ENCODE results near the gene MCTP2.

The MCTP2 gene

DNA sequence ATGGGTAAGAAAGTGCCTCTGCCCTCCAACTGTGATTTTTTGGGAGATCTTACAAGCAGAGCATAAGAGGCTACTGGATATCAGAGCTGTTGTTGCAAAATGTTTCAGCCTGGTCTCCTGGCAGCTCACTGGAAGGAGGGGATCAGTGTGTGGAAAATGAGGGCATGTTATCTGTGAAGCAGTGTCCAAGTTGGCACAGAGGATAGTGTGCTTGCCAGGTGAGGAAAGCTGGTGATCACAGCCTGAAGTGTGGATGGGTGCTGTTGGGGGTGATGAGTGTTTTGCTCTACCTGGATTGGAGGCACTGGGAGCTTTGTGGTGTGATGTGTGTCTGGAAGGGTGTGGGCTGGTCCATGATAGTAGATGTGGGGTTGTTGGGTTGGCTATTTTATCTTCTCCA, 69.3 kb downstream of the MCTP2 start:
- no peak for DNase-seq

DNA sequence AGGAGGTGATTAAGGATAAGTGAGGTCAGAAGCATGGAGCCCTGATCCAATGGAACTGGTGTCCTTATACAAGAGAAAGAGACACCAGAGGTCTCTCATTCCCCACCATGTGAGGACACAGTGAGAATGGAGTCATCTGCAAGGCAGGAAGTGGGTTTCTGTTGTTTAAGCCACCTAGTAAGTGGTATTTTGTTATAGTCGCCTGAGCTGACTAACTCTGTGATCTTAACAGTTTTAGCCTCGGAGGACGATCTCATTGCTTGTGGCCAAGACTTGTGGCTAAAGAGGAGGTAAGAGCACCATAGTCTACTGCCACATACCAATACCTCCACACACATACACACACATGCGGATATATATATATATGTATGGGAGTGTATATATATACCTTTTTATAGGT, 73.8 kb downstream of the MCTP2 start:
- DNase-seq: no peak

DNA sequence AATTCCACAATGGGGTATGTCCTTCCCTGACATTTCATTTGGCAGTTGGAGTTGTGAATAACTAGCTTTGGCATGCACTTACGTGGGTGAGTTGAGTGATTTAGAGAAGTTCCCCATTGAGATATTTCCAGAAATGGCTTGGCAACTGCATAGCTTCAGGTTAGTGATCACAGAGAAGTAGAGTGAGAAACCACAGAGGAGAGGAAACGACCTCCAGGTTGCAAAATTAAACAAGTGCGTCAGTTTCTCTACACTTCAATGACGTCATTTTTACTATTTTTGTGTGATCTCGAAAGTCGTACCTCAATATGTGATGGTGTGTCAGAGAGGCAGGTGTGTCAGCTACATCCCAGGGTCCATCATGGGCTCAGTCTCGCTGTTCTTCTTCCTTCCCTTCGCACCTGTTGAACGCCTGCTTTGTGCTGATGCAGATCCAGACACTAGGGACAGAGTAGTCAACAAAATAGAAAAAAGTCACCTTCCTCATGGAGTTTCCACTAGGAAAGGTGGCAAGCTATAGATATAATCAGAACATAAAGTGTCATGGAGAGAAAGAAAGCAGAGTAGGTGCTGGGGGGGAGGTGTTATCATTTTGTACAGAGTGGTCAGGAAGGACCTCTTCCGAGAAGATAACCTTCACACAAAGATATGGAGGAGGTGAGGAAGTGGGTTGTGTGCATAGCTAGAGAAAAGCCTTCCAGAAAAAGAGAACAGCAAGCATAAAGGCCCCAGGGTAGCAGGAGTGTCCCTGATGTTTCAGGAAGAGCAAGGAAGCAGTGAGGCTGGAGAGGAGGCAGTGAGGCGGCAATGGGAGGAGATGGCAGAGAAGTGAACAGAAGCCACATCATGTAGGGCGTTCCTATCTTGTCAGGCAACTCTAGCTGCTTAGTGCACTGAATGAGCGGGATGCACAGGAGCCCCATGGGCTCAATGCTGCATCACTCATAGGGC, 75.6 kb downstream of the MCTP2 start:
- no peak for DNase-seq

DNA sequence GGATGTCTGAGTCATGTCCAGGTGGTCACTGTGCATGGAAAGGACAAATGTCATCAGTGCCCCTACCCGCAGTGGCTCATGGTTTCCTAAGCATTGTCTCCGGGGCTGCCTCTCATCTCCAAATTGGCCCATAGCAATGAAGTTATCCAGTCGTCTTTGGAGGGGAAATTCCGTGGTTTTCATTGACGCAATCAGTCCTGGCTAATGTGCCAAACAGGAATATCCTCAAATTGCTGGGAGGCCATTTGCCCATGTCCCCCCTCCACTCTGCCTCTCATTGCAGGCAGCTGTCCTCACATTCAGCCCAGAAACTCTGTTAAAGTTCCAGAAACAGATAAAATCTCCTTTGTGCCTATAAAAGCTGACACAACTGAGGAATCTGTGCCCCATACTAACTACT, 81.6 kb downstream of the MCTP2 start:
- DNase-seq: no peak

DNA sequence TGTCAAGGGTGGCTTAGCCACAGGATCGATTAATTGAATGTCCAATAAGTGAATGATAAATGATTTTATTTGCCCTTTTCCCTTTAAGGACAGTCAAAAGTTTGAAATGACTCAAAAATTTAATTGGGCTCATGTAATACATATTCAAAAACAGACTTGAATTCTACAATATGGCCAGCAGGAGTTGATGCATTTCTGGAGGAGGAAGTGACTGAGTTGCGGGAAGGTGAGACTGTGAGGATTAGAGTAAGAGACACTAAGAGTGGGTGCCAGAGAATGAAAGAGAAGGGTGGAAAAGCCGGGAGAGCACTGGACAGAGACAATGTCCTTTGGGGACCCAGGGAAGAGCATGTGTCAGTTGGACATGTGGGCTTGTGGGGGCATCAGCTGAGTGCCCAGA, 83.3 kb downstream of the MCTP2 start:
- DNase-seq: no peak

DNA sequence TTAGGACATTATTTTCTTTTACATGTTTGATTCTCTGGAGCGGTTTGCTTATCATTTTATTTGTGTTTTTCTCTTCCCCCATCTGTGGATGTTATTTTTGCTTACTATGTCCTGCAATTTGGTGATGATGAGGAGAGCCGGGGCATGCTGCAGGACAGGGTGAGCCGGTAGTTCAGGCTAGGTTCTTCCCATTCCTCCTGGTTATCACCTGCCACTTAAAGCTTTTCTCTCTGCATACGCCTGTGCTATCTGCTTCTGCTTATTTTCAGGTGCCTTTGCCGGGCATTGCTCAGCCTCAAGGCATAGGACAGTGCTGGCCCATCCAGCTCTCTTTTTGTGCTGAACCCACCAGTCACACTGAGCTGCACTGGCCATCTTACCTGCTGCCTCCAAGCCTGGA, 85.8 kb downstream of the MCTP2 start:
- DNase-seq: no peak

DNA sequence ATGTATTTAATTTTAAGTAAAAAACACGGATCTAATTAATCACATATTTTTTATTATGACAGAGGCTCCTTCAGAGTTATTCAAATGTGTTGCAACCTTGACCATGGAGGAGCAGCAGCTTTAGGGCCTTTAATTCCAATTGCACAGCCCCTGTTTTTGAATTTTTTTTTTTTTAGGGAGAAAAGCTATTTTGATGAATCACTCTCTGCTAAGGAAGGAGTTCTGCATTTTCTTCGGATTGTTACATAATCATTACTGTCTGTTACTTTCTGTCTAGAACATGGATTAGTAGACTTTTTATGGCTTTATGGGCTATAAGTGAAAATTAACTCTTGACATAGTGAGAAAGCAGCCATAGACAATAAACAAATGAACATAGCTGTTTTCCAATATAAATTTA, 90.8 kb downstream of the MCTP2 start:
- no peak for DNase-seq

DNA sequence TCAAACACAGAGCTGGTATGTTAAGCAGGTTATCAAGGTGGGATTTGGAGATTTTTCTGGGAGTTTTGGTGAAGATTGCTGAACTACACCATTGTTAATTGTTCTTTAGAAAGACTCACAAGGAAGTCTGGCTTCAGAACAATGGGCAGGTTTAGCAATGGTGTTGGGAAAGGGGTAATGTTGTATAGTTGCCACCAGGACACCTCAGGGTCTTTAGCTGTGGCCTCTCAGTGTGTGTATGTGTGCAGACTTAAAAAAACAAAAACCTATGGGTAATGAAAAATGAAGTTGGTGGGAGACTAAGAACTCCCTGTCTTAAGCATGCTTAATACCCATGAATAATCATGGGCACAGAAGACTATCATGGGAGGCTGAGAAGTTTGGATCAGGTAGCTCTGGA, 91.7 kb downstream of the MCTP2 start:
- DNase-seq: no peak

DNA sequence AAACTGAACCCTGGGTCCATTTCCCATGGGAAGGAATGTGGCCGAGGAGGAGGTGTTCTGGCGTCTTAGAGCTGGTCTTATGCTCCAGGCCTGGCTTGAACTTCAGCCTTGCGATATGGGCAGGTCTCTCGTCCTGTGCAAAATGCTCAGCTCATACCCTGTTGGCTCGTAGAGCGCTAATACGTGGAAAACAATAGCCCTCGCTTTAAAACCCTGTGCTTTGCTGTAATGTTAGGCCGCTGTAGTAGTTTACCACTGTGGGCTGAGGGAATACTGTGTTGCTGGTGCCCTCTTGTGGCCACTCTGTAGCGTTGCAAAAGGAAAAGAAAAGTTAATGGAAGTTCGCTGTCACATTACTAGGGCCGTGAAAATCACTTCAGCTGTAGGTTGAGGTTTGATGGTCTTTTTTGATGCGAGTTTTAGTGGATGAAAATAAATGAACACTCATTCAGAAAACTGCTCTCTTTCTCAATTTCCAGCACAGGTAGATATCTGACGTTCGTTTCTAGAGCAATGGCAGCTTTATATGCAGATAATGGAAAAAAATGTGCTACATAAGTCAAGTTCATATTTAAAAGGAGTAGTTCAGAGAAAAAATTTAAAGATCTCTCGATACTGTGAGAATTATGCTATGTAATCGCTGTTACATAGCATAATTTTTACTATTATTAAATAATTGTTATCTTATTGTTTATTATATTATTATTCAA, 92.9 kb downstream of the MCTP2 start:
- peak; percentile 39 to 41 for DNase-seq

DNA sequence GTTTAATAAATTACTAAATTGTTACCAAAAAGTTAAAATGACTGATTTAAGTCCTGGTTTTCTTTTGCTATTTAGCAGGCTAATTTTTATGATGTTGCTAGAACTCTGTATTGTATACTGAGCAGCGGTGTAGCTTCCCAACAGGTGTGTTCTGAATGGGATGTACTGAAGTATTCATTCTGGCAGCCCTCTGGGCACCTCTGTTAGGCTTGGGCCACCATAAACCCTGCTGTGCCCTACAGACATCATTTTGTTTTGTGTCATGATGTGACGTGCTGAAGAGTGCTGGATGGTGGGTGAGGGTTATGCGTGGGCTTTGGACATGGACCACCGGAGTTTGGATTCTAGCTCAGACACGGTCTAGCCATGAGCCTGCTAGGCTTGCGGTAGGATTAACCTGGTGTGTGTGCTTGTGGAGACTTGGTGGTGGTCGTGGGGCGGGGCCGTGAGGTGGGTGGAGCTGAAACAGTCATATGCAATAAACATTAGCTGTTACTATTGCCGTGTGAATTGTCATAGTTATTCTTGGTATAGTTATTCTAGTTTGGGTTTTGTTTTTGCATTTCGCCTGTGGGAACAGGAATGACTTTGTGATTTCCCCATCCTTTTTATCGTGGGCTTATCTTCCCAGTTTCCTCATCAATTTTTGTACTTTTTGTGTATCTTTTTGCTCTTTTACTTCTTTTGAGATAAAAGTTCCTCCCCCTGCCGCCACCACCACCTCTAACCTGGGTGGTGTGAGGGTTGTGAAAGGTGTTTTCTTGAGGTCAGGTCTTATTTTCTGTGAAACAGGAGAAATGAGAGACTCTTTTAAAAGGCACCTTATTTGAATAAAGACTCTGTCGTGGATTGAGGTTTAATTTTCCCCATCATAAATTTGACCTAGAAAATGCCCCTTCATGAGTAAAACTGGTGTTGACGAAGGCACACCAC, 93.7 kb downstream of the MCTP2 start:
- no peak for DNase-seq

DNA sequence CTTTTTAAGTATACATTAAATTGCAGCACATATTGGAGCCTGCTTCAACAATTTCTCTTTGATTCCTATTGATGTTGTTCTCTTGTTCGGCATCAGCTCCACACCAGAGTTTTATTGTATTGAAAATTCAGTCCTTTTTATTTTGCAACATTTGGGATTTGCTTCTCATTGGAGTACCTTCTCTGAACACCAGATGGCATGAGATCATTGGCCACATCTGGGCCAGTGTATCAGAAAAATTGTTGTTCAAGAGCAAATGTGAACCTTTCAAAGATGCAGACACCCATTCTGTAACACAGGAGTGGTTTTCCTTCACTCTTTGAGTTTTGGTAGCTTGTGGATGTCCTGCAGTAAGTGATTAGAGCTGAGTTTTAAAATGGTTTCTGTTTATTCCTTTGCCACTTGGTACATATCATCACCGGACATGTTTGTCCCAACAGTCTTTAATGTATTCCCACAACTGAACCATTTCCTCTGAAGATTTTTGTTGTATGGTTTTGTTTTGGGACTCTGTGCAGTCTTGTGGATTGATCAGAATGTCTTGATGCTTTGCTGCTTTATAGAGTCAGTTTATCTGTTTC, 96.1 kb downstream of the MCTP2 start:
- no peak for DNase-seq

DNA sequence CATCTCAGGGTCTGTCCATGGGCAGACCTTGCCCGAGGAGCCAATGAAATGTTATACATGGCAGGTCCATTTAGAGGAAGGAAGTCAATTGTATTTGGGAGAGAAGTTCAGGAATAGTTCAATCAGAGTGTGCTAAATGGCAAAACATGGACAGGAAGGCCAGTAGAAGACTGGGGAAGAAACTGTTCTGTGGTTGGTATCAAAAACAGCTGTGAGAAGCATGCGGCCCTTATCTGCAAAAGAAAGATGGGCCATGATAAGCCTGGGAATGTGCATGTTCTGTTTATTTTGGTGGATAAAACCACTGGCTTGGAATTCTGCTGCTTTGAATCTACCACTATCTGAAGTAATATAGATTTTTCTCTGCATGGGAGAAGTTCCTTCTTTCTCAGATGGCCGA, 100.4 kb downstream of the MCTP2 start:
- no peak for DNase-seq

DNA sequence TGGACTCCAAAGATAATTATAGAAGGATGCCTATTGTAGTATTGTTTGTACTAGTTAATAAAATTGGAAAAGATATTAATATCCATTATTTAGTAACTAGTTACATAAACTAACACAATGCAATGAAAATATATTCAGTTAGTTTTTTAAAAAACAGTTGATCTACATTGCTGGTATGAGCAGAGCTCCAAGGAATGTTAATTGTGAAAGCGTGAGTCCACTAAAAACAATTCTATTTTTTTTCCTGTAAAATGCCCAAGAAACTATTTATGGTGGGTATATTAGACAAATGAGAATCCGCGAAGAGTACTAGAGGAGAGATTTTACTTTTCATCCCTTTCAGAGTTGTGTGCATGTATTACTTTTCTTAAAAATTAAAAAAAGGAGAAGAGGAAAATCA, 104.3 kb downstream of the MCTP2 start:
- DNase-seq: no peak

DNA sequence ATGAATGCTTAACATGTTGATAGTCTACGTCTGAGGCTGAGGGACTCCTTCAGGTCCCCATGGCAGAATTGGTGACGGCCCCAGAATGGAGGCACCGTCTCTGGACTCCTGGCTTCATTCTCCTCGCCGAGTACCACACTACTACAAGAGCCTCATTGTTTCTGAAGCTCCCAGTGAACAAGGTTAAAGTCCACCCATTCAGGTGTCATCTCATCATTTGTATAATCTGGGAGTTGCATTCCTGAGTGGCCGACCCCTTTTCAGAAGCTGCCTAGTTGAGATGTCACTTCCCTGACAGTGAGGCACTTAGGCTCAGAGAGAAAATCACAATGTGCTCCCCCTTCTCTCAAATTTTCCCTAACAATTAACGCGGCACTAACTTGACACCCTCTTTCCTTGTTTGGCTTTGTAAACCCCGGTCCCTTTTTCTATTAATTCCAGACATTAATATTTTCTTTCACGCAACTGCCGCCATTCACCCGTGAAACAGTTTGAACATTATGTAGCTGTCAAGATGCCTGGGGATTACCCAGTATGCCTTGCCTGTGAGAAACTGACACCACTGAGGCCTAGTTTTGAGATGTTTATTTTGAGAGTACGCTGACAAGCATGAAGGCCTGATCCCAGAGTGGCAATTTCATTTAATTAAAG, 105.6 kb downstream of the MCTP2 start:
- no peak for DNase-seq

DNA sequence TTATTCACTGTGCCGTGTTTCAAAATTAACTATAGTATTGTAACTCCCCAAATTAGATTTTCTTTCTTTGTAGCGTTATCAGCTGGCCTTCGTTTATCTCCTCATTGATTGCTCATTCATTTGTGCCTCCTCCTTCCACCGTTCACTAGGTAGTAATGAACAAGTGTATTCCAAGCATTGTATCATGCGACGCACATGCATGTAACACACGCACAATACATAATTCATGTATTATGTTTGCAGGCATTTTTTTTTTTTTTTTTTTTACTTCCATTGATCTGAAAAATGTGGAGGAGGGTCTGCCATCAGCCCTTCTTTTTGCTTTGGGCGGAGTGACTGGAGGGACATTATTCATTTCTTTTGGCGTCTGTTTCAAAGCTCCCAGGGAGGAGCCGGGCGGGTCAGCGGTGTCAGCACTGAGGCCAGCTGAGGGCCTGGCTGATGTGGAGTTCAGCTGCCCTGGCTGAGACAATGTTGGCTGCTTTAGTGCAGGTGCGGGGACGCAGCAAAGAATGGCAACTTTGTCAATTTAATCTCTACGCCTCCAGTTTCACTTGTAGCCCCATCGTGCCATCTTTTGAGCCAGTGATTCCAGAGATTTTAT, 107.0 kb downstream of the MCTP2 start:
- DNase-seq: no peak

DNA sequence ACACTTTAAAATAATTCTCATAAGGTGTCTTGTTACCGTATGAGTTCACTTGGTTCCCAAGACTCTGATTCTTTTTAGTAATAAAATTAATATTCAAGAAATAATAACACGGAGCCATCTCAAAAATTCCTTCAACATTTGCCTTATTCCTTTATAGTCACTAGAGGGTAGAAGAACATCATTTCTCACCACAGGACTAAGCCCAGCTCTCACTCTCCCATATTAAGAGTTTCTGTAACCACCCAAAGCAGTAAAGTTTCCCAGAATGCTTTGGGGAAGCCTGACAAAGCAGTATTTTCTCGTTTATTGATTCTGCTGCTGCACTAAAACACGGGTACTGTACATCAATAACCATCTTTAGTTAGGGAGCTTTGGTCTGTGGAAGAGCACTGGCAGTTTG, 114.9 kb downstream of the MCTP2 start:
- DNase-seq: no peak

DNA sequence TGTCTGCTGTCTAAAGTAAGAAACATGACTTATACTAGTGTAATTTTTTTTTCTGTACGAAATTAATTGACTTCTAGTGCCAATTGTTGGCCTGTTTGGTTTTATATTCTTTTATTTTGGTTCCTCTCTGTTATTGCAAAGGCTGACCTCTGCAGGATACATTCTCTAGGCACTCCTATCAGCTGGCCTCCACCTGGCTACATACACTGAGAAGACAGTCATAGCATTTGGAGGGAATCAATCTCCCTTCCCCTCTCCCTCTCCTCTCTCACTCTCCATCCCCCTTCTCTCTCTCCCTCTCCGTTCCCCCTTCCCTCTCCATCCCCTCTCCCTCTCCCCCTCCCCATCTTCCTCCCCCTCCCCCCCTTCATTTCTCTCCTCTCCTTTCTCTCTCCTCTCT, 116.7 kb downstream of the MCTP2 start:
- no peak for DNase-seq

DNA sequence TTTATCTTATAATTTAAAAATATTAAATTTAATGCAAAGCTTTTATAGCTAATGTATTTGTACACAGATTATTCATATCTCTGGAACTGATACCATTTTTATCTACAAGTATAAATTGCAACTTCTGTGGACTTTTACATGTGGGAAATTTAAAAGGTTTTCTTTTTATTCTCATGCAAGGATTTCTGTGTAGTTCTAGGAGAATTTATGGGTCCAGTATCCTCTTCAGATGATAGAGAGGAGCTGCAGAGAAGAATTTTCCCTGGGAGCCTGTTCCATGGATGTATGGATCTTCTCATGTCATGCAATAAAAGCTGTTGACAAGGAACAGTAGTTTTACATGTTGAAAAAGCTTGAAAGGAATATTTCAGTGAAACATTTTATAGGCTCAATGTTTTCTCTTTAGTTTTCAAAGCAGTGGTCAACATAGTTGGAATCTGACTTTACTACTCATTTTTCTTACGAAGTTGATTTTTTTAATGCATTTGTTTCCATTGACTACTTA, 119.7 kb downstream of the MCTP2 start:
- no peak for DNase-seq

DNA sequence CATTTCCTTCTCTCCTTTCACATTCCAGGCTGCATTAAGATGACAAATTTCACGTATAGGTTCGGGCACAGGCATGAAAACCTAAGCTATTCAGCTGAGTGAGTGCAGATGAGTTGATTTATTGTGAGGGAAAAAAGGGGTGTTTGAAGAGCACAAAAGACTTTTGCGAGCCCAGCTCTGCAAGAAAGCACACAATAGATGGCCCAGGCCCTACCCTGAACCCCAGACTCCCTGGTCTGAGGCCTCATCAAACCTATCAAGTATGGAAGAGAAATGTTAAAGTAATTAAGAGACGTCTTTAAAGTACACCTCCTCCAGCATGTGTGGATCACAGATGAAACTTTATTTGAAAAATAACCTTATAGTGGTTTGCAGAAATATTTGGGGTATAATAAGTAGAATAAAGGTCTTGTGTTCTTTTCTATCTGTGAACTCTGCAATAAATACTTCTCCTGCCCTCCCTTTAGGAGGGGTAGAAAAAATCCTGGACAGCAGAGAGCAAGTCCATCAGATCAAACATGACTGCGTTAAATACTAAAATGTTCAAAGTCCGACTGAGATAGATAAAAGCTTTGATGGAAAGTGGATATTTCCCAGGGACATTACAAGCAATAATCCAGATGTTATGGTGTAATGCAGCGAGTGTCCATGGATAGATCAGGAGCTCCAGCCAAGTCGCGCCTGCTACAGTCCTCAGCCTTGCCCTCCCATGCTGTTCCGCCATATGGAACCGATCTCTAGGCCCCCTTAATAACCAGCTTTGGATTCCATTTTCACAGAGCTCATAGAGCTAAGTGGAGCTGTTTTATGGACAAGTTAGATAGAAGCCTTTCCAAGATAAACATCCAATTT, 121.5 kb downstream of the MCTP2 start:
- no peak for DNase-seq

DNA sequence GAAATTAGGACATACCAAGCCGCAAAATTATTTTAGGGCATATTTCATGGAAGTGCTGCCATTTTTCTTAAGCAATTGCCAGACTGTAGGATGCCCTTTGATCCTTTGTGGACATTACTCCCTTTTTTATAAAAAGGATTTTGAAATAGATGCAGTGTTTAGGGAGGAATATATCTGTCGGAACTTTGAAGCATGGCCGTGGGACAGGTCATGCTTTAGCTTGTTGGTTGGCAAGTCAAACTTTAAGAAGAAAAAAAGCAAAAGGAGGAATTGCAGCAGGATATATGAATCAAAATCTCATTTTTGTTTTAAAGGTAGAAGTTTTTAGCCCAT, 122.1 kb downstream of the MCTP2 start:
- no peak for DNase-seq

DNA sequence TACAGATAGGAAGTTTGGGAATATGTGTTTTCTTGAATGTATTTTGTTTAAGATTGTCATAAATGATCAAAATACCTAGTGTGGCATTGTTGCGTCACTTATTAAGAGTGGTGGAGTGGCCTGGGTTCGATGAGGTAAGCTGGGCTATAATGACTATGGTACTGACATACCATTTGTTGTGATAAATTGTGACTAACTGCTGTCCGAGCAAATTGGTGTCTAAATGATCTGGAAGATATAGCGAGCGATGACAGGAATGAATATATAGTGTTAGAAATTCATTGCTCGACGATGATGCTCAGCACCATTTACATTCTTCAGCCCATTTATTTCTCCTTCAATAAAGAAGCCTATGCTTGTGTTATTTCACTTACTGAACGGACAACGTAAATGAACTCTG, 123.3 kb downstream of the MCTP2 start:
- no peak for DNase-seq
